GM23248 (cell line): ENCODE data around the gene PPP1R11.

Experiments
- EZH2 ChIP-seq: fragments of 200-600 bp; sonication (generic); IDR thresholded peaks from 2 replicates; pipeline ENCODE4 v1.6.1; 2018; ENCODE audit warnings: antibody characterized with exemption, mild to moderate bottlenecking; ENCODE audit not compliant: insufficient read depth, poor library complexity, severe bottlenecking
- EZH2phosphoT487 ChIP-seq: fragments of 200-600 bp; sonication (generic); IDR thresholded peaks from 2 replicates; pipeline ENCODE4 v1.6.1; 2018; ENCODE audit warnings: antibody characterized with exemption, moderate library complexity, mild to moderate bottlenecking, low read depth; ENCODE audit not compliant: insufficient read depth

DNA sequence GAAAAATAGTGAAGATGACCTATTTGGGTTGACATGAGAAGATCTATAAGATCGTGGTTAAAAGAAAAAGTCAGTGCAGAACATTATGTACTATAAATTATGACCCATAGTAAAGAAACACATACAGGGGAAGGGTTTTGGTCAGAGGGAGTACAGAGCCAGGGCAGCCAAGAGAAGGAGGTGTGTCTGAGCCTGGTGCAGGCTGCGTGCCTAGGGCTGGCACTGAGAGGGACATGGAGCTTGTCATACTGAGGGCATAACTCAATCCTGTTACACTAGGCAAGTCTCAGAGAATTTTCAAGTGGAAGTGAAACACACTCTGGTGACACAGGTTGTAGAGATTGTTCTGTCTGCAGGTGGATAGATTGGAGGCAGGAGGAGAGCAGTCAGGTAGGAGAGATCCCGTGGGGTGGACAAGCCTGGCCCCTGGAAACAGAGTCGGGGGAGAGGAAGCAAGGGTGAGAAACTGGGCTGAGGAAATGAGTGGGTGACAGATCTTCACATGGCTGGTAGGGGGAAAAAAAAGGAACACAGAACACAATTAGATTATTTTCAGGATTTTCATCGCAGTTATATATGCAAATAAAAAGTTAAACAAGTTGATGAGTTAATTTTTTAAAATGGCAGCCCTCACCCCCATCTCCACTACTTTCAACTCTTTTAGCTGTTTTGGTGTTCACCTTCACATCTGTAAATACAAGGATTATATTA is 27.1 kb downstream of the PPP1R11 start:
- TF ChIP-seq EZH2phosphoT487, result no peak
- no peak for TF ChIP-seq EZH2
